ENCODE data around the gene WDR19. TPM values are rescaled to one million over a fixed set of nuclear protein-coding genes. Genes with fewer than 3 reads are reported as not detected.

WDR19 gene
- total RNA-seq, 1 experiment from 2014 or later, result 23.3 TPM

- no peak overlapping the region for H4K5ac ChIP-seq (ENCODE audit: insufficient read length, low read depth, low read length)
- no peak overlapping the region for H3K4ac ChIP-seq (ENCODE audit: low read depth, low read length)
- no peak overlapping the region for H2AK5ac ChIP-seq (ENCODE audit: insufficient read length, low read length)
- Mint-ChIP-seq H3K4me3 (no peak overlapping the region), H3K4me1 (no peaks in the 10 kb centered on the region), H3K27ac (peak overlapping the region in 1 of 3 experiments; percentile 5; a peak in 1 of 7 replicates), H3K9me3 (no peaks in the 10 kb centered on the region), H3K36me3 (ENCODE audit: insufficient read depth in 1 of 3, low read depth in 3 of 3) (peaks cover 3 to 11% (median 6%) of the 10 kb centered on the region in 3 experiments; a peak in 6 of 7 replicates), H3K27me3 (ENCODE audit: low read depth) (no peaks in the 10 kb centered on the region)
- H3K27ac ChIP-seq (ENCODE audit: insufficient read length, low read depth, low read length), result no peak overlapping the region
- H3K23me2 ChIP-seq (ENCODE audit: insufficient read length, low read depth, low read length, poor library complexity, severe bottlenecking), result no peaks in the 10 kb centered on the region
- no peak overlapping the region for H2AFZ ChIP-seq (ENCODE audit: low read length)
- no peak overlapping the region for H2BK20ac ChIP-seq (ENCODE audit: low read depth, low read length, poor library complexity, severe bottlenecking)
- peaks cover 4% of the 10 kb centered on the region for H3K79me1 ChIP-seq (ENCODE audit: insufficient read depth, low read depth, low read length, poor library complexity, severe bottlenecking)
- no peak overlapping the region for H2BK120ac ChIP-seq (ENCODE audit: low read depth, low read length, poor library complexity, severe bottlenecking)
- no peaks in the 10 kb centered on the region for H3K4me1 ChIP-seq (ENCODE audit: insufficient read depth, low read length)
- H2BK15ac ChIP-seq (ENCODE audit: low read depth, low read length), result no peak overlapping the region
- DNase-seq, result no peak
- H3K27me3 ChIP-seq (ENCODE audit: insufficient read depth, low read length), result no peaks in the 10 kb centered on the region
- H4K20me1 ChIP-seq (ENCODE audit: control insufficient read depth, insufficient read depth, insufficient read length), result no peaks in the 10 kb centered on the region
- no peak overlapping the region for H3K9ac ChIP-seq (ENCODE audit: extremely low read depth, insufficient read length, low read length)
- H3K14ac ChIP-seq (ENCODE audit: insufficient read depth, low read length), result no peak overlapping the region
- no peak overlapping the region for H2BK5ac ChIP-seq (ENCODE audit: insufficient read length, low read length)
- H3T11ph ChIP-seq (ENCODE audit: low read length), result no peak overlapping the region
- TF ChIP-seq, protein P1, sequence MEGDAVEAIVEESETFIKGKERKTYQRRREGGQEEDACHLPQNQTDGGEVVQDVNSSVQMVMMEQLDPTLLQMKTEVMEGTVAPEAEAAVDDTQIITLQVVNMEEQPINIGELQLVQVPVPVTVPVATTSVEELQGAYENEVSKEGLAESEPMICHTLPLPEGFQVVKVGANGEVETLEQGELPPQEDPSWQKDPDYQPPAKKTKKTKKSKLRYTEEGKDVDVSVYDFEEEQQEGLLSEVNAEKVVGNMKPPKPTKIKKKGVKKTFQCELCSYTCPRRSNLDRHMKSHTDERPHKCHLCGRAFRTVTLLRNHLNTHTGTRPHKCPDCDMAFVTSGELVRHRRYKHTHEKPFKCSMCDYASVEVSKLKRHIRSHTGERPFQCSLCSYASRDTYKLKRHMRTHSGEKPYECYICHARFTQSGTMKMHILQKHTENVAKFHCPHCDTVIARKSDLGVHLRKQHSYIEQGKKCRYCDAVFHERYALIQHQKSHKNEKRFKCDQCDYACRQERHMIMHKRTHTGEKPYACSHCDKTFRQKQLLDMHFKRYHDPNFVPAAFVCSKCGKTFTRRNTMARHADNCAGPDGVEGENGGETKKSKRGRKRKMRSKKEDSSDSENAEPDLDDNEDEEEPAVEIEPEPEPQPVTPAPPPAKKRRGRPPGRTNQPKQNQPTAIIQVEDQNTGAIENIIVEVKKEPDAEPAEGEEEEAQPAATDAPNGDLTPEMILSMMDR (conservative IDR thresholded peaks at IDR 0.05), result no peak
- no peak overlapping the region for H2BK12ac ChIP-seq (ENCODE audit: insufficient read length, low read depth, low read length)
- H3K56ac ChIP-seq (ENCODE audit: insufficient read length, low read depth, low read length), result no peak overlapping the region
- H4K91ac ChIP-seq (ENCODE audit: insufficient read length, low read depth, low read length), result no peak overlapping the region
- no peak overlapping the region for H3K23ac ChIP-seq (ENCODE audit: insufficient read length, low read depth, low read length)
- no peaks in the 10 kb centered on the region for H3K9me3 ChIP-seq (ENCODE audit: control insufficient read depth, low read depth, low read length)
- H3K4me2 ChIP-seq (ENCODE audit: insufficient read depth, insufficient read length, low read length), result no peak overlapping the region
- H4K8ac ChIP-seq (replicated peaks; ENCODE audit: insufficient read length, low read depth, low read length), result no peak overlapping the region
- no CpG with 5 or more reads among the region's 2 CpGs for WGBS (ENCODE audit: extremely low coverage, insufficient read length, low lambda C conversion rate)
- H3K18ac ChIP-seq (ENCODE audit: insufficient read length, low read depth, low read length), result no peak overlapping the region
- no peaks in the 10 kb centered on the region; the same call in 1 of the 2 replicates for H3K79me2 ChIP-seq (ENCODE audit: insufficient read depth, low read length)
Measured at GRCh38 chr4:39331191-39331590, 148.9 kb downstream of the WDR19 start.

Other genes with a start within 250 kb of the WDR19 start
- gene TMEM156, start 150.1 kb upstream of the WDR19 start, total RNA-seq (2021), result not detected in 2 replicates
- gene KLHL5, start 120.3 kb upstream of the WDR19 start, total RNA-seq (2021), result 16.0 and 16.8 TPM in 2 replicates
- gene RFC1, start 183.8 kb downstream of the WDR19 start, total RNA-seq (2021), result 56.8 and 61.1 TPM in 2 replicates
- gene KLB, start 224.4 kb downstream of the WDR19 start, total RNA-seq (2021), result 0.07 TPM in 2 replicates